Stromal cell of bone marrow (primary cell): Measurements from ENCODE around the gene G2E3.
"Not testable (repeated sequence)": the region's sequence is repeated elsewhere in the genome, so short reads cannot be mapped to it uniquely, and the experiment has no call there.

ENCODE experiments used
- DNase-seq: peaks from one replicate; pipeline ENCODE4 v3.0.0-alpha.2; 2012; ENCODE audit warnings: low read depth

The G2E3 gene, protein sequence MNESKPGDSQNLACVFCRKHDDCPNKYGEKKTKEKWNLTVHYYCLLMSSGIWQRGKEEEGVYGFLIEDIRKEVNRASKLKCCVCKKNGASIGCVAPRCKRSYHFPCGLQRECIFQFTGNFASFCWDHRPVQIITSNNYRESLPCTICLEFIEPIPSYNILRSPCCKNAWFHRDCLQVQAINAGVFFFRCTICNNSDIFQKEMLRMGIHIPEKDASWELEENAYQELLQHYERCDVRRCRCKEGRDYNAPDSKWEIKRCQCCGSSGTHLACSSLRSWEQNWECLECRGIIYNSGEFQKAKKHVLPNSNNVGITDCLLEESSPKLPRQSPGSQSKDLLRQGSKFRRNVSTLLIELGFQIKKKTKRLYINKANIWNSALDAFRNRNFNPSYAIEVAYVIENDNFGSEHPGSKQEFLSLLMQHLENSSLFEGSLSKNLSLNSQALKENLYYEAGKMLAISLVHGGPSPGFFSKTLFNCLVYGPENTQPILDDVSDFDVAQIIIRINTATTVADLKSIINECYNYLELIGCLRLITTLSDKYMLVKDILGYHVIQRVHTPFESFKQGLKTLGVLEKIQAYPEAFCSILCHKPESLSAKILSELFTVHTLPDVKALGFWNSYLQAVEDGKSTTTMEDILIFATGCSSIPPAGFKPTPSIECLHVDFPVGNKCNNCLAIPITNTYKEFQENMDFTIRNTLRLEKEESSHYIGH

GRCh38 chr14:30558675-30559555, at the start of gene G2E3:
Gene G2E3 (plus strand): TSS chr14:30559158. CDS start chr14:30581080, 21,922 bp downstream.
- peak; percentile 77 for DNase-seq

- no peak for DNase-seq
Measured at GRCh38 chr14:30517737-30518136, 41.2 kb upstream of the G2E3 start.

GRCh38 chr14:30518867-30519560, 39.9 kb upstream of the G2E3 start:
- DNase-seq = no peak

- DNase-seq = no peak
Measured at GRCh38 chr14:30519961-30520360, 39.0 kb upstream of the G2E3 start.

- DNase-seq = no peak
Measured at GRCh38 chr14:30520536-30520935, 38.4 kb upstream of the G2E3 start.

GRCh38 chr14:30521899-30522736, 36.8 kb upstream of the G2E3 start:
- peak; percentile 23 for DNase-seq

DNA sequence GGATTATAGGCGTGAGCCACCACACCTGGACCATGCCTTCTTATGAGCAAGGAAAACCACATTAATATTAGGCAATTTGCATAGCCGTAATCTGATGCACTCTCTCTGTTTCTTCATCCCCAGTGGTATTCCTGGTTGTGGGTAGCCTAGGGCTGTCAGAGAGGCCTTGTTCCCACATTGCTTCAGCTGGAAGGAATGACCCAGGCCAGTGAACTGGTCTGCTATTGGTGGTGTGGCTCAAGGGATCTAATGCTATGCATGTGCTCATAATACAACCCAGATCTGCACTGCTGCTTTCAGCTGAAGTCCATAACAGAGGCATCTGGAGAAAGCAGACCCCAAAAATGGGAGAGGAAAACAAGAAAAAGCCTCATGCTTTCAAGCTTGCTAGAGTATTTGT, 33.1 kb upstream of the G2E3 start:
- peak; percentile 7 for DNase-seq

DNA sequence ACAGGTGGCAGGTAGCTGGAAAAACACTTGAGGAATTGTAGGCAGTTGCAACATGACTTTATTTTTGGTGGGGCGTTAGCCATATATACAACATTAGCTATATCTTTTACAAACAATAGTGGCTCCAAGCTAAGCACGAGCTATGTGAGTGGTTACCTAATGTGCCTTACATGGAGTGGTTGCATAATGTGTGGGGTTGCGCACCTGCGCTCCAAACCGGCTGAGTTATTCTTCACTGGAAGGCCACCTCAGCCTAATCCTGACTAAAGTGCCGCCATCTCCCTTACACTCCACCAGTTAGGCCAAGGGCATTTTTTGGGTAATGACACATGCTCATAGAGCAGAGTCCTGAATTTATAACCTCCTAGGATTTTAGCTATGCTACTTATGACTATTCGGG, 31.8 kb upstream of the G2E3 start:
- no peak for DNase-seq

DNA sequence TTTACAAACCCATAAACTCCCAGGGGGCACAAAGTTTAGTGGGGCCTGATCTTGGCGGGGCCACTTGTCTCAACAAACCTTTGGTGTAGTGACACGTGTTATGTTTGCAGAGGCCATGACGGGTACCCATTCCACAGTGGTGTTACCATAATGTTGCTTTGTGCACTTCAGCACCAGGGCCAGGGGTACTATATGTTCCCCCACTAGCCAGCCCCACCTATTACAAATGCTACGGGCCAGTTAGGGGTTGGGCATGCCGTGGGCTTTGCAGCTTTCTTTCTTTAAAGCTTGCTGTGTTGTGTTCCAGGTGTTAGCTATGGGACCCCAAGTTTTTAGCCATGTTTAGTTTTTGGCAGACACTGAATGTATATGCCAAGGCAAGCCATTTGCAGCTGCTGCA, 30.8 kb upstream of the G2E3 start:
- DNase-seq = no peak

GRCh38 chr14:30528778-30529642, 29.9 kb upstream of the G2E3 start:
- DNase-seq = no peak

- no peak for DNase-seq
Measured at GRCh38 chr14:30532264-30532663, 26.7 kb upstream of the G2E3 start.

DNA sequence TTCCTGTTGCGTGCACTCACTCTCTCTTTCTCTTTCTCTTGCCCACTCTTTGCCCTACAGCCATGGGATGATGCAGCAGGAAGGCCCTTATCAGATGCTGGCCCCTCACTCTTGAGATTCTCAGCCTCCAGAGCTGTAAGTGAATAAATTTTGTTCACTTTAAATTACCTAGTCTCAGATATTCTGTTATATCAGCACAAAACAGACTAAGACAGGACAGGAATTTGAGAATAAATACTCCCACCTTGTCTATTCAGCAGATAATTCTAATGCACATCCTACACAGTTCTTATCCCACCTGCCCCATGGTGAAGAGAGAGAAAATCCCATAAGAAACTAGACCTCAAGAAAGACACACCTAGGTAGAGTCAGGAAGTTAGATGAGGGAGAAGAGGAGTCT, 25.8 kb upstream of the G2E3 start:
- DNase-seq = no peak

- DNase-seq = no peak
Measured at GRCh38 chr14:30541318-30541717, 17.6 kb upstream of the G2E3 start.

DNA sequence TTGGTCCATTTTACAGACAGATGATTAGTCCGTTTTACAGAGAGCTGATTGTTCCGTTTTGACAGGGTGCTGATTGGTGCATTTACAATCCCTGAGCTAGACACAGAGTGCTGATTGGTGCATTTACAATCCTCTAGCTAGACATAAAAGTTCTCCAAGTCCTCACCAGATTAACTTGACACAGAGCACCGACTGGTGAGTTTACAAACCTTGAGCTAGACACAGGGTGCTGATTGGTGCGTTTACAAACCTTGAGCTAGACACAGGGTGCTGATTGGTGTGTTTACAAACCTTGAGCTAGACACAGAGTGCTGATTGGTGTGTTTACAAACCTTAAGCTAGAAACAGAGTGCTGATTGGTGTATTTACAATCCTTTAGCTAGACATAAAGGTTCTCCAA, 12.2 kb upstream of the G2E3 start:
- DNase-seq = not testable (repeated sequence)

GRCh38 chr14:30547388-30548048, 11.4 kb upstream of the G2E3 start:
- DNase-seq = no peak

DNA sequence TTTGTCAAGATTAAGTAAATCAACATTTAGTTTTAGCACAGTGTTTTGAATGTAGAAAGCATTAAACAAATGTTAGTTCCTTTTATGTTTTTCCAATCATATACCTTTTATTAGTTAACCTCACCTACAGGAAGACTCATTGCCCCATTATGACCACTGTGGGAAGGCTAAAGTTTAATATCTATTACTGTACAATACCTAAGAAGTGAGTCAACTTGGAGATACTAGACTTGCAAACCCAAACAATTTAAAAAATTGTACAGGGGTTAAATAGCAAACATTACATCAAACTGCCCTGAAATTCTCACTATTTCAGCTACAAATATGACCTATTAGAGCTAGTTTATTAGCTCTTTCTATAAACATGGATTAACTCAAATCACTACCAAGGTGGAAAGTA, 8.6 kb upstream of the G2E3 start:
- no peak for DNase-seq

GRCh38 chr14:30551460-30551859, 7.5 kb upstream of the G2E3 start:
- no peak for DNase-seq

- DNase-seq = peak; percentile 34
Measured at GRCh38 chr14:30553311-30553989, 5.5 kb upstream of the G2E3 start.

DNA sequence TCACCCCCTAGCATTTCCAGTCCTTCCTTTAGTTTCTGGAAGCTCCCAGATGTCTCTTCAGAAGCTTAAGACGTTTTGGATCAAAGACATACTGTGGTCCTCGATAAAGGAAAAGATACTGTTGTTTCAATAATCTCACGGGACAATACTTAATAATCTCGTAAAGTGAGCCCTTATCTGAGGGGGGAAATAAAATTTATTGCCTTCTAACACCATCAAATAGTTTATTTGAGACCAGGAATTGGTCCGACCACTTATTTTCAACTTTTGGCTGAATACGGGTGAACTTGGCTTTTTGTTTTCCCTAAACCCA, 640 bp upstream of the G2E3 start:
- no peak for DNase-seq
